Lung (tissue), 12 donors: ENCODE measurements around the gene DHRS12. TPM values are rescaled to one million over a fixed set of nuclear protein-coding genes. Genes with fewer than 3 reads are reported as not detected.

ENCODE experiments used
- ATAC-seq: fragments of 200-7000 bp; cut with Tn5 transposase; one replicate; pipeline ENCODE4 v1.9.1; 2020; ENCODE audit warnings: moderate number of reproducible peaks; ENCODE audit not compliant: insufficient read depth, low FRiP score
- DNase-seq, 3 donors: peaks; one replicate each; pipeline ENCODE4 v3.0.0-alpha.2; 2013 to 2017
- H3K27ac ChIP-seq, 2 donors: one replicate each; pipeline ENCODE4 v1.5.1; 2013; ENCODE audit warnings: mild to moderate bottlenecking in 2 of 2, moderate library complexity in 2 of 2, control low read depth in 1 of 2, inconsistent platforms in 1 of 2, low read depth in 1 of 2, low read length in 1 of 2
- H3K27me3 ChIP-seq, 3 donors: one replicate each; pipeline ENCODE4 v1.5.1; 2013; ENCODE audit warnings: low read length in 2 of 3; ENCODE audit not compliant: control insufficient read depth in 3 of 3, insufficient read depth in 3 of 3
- H3K36me3 ChIP-seq, 4 donors: one replicate each; pipeline ENCODE4 v1.5.1; 2013; ENCODE audit warnings: low read length in 4 of 4, mild to moderate bottlenecking in 1 of 4, moderate library complexity in 1 of 4; ENCODE audit not compliant: control insufficient read depth in 4 of 4, insufficient read depth in 4 of 4
- H3K4me1 ChIP-seq, 5 donors: one replicate each; pipeline ENCODE4 v1.5.1; 2013; ENCODE audit warnings: low read length in 5 of 5, mild to moderate bottlenecking in 2 of 5, moderate library complexity in 1 of 5; ENCODE audit not compliant: control insufficient read depth in 5 of 5, insufficient read depth in 5 of 5
- H3K4me3 ChIP-seq: one replicate; pipeline ENCODE4 v1.5.1; 2013; ENCODE audit warnings: mild to moderate bottlenecking, control low read depth, moderate library complexity
- H3K9ac ChIP-seq, 2 donors: one replicate each; pipeline ENCODE4 v1.5.1; 2013; ENCODE audit warnings: low read length in 2 of 2, control low read depth in 1 of 2; ENCODE audit not compliant: insufficient read depth in 1 of 2
- H3K9me3 ChIP-seq, 4 donors: one replicate each; pipeline ENCODE4 v1.5.1; 2013; ENCODE audit warnings: low read length in 3 of 4, mild to moderate bottlenecking in 1 of 4, moderate library complexity in 1 of 4; ENCODE audit not compliant: control insufficient read depth in 4 of 4, insufficient read depth in 3 of 4
- WGBS, 2 donors: extraction: QIAGEN DNeasy Blood & Tissue Kit; methylation state at CpG; one replicate each; pipeline ENCODE4 v1.1.7; 2013; 5-methylcytosine and 5-hydroxymethylcytosine counted together
- polyA plus RNA-seq, 2 donors: library from polyadenylated mRNA; stranded (reverse); fragments of 200-250 nt; gene quantifications; one replicate each; pipeline ENCODE4 v1.2.1, GENCODE V29; 2013
- total RNA-seq, 2 donors: library from RNA; depleted of rRNA in 1 of 2; stranded (reverse); fragments of >200 nt in 1 of 2; gene quantifications; one replicate each; pipeline ENCODE4 v1.2.1, GENCODE V29; 2014 to 2021
- TF ChIP-seq, protein P1 (sequence below): IDR thresholded peaks from 2 replicates; pipeline ENCODE4 v1.5.1; 2012; ENCODE audit warnings: mild to moderate bottlenecking; ENCODE audit errors: control extremely low read depth, extremely low read depth
- donor health status: control.
- donor health status: control.
- donor health status: Bipolar disorder and iron deficiency.
- donor health status: healthy.
- donor health status: DM: yes; HTN: yes; CAD: no.

The DHRS12 gene
- total and polyA plus RNA-seq, 4 donors, result 8.5 to 17.9 (median 12.0) TPM

DNA sequence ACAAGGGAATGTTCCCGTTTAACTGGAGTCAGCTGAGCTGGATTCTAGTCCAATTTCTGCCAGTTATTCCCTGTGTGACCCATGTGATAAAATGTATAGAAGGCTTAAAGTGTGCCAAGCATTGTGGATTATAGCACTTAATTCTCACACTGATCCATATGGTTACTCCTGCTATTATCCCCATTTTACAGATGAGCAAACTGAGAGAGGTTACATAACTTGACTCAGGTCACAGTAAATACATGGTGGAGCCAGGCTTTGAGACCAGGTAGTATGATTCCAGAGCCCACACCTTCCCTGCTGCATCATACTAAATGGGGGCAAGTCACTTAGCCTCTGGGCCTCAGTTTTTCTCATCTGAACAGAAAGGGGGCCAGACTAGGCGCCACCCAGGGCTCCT lies 2.0 kb upstream of the DHRS12 start:
- Histone ChIP-seq H3K9me3 (no peaks in the 10 kb centered on the region), H3K4me3 (no peak overlapping the region), H3K4me1 (peaks cover 5 to 20% (median 17%) of the 10 kb centered on the region in 5 donors), H3K9ac (no peak overlapping the region), H3K27ac (no peak overlapping the region), H3K27me3 (no peaks in the 10 kb centered on the region), H3K36me3 (no peaks in the 10 kb centered on the region)
- TF ChIP-seq, protein P1, sequence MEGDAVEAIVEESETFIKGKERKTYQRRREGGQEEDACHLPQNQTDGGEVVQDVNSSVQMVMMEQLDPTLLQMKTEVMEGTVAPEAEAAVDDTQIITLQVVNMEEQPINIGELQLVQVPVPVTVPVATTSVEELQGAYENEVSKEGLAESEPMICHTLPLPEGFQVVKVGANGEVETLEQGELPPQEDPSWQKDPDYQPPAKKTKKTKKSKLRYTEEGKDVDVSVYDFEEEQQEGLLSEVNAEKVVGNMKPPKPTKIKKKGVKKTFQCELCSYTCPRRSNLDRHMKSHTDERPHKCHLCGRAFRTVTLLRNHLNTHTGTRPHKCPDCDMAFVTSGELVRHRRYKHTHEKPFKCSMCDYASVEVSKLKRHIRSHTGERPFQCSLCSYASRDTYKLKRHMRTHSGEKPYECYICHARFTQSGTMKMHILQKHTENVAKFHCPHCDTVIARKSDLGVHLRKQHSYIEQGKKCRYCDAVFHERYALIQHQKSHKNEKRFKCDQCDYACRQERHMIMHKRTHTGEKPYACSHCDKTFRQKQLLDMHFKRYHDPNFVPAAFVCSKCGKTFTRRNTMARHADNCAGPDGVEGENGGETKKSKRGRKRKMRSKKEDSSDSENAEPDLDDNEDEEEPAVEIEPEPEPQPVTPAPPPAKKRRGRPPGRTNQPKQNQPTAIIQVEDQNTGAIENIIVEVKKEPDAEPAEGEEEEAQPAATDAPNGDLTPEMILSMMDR, result no peak
- DNase-seq (no peak), ATAC-seq (no peak)
- 94 to 100% methylated on average over 2 of the region's 2 CpGs for WGBS, 2 donors

DNA sequence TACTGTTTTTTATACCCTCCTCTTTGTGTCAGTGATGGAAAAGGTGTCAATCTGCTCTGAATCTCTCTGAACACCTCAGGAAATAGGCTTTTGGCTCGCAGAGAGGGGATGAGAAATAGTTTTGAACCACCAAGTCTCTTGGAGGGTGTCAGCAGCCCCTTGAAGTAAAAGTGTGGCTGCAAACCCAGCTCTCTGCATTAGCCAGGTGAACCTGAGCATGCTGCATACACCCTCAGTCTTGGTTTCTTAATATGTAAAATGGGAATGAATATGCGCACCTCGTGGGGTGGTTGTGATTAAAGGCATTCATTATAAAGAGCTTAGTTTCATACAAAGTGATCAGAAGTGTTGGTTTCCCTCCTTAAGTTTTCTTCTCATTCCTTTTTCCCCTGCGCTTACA lies 1.4 kb upstream of the DHRS12 start:
- Histone ChIP-seq H3K9me3 (no peaks in the 10 kb centered on the region), H3K4me3 (no peak overlapping the region), H3K9ac (no peak overlapping the region), H3K36me3 (no peaks in the 10 kb centered on the region), H3K4me1 (peaks cover 5 to 20% (median 17%) of the 10 kb centered on the region in 5 donors), H3K27ac (no peak overlapping the region), H3K27me3 (no peaks in the 10 kb centered on the region)
- WGBS, 2 donors, result 93 to 95% methylated on average over 4 of the region's 4 CpGs
- no peak for DNase-seq
- no peak for ATAC-seq
- TF ChIP-seq, protein P1, result no peak

DNA sequence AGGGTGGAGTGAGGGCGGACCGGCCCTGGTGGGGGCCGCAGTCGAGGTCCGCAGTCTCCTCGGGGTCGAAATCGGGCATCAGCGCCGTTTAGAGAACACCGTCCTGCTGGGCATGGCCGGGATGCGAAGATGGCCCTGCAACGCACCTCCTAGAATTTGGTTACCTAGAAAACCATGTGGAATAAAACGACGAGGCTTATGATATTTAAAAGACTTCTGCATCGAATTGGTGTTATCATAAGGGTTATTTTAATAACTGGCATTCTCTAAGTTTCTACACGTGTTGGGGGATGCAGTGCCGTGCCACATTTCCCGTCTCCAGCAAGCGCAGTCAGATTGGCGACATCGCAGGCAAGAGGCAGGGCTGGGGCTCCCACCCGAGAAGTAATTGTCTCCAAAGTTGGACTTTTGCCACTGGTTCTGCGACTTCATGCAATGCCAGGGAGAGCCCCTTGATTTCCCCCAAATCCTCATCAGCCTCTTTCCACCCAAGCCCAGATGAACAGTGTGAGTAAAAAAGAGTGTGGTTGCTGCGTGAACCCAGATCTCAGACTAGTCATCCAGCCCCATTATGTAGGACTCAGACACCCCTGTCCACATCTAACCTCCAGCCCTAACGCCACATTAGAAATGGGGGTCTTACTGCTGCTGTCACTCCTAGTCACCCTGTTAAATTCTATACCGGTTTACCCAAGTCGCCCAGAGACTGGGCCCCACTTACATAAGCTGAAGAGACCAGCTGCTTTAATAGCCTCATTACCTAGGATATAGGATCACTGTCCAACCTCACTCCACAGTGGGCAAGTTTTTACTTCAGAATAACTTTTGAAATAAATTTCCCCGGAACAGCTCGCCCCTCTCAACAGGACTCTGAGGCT lies 571 bp upstream of the DHRS12 start:
- Histone ChIP-seq H3K27ac (peak overlapping the region; percentile 99 to 100), H3K9me3 (no peaks in the 10 kb centered on the region), H3K9ac (peak overlapping the region; percentile 82 to 89), H3K27me3 (no peaks in the 10 kb centered on the region), H3K4me3 (peak overlapping the region; percentile 78), H3K4me1 (peaks cover 5 to 20% (median 17%) of the 10 kb centered on the region in 5 donors), H3K36me3 (no peaks in the 10 kb centered on the region)
- DNase-seq (peak in 1 of 3 donors; percentile 55), ATAC-seq (no peak)
- 17 to 19% methylated on average over 31 of the region's 31 CpGs for WGBS, 2 donors
- TF ChIP-seq, protein P1, result no peak
